Central memory CD8-positive, alpha-beta T cell (primary cell): ENCODE results near the gene THPO.

Experiments
- ATAC-seq: fragments of 150-1000 bp; cut with Tn5 transposase; replicated peaks from 2 replicates; pipeline ENCODE4 v1.10.0; 2022; ENCODE audit warnings: mild to moderate bottlenecking, moderate FRiP score, moderate number of reproducible peaks; ENCODE audit not compliant: poor library complexity, severe bottlenecking; ENCODE audit errors: extremely low read depth
- DNase-seq, 2 donors: peaks; one replicate each; pipeline ENCODE4 v3.0.0; 2021; ENCODE audit warnings: low spot score in 2 of 2
- H3K27ac Mint-ChIP-seq: one replicate; pipeline ENCODE4 v1.8.0; 2022; ENCODE audit warnings: low read depth, mild to moderate bottlenecking, moderate library complexity, mixed read lengths
- H3K27me3 Mint-ChIP-seq: one replicate; pipeline ENCODE4 v1.8.0; 2022; ENCODE audit warnings: mixed read lengths
- H3K36me3 Mint-ChIP-seq: one replicate; pipeline ENCODE4 v1.8.0; 2022; ENCODE audit warnings: mild to moderate bottlenecking, moderate library complexity, mixed read lengths; ENCODE audit not compliant: insufficient read depth
- H3K4me1 Mint-ChIP-seq: one replicate; pipeline ENCODE4 v1.8.0; 2022; ENCODE audit warnings: mixed read lengths
- H3K4me3 Mint-ChIP-seq: one replicate; pipeline ENCODE4 v1.8.0; 2022; ENCODE audit warnings: mild to moderate bottlenecking, moderate library complexity, mixed read lengths
- H3K9me3 Mint-ChIP-seq: one replicate; pipeline ENCODE4 v1.8.0; 2022; ENCODE audit warnings: mixed read lengths

The THPO gene

GRCh38 chr3:184377882-184378445 lies at the start of gene THPO:
Gene THPO (minus strand): TSS chr3:184378207. CDS start chr3:184376259, 1,948 bp downstream.
- Mint-ChIP-seq H3K27me3 (peaks cover 68% of the 10 kb centered on the region), H3K4me1 (no peaks in the 10 kb centered on the region), H3K36me3 (peaks cover 2% of the 10 kb centered on the region), H3K9me3 (no peaks in the 10 kb centered on the region), H3K4me3 (peak within 1 kb of the TSS; percentile 67), H3K27ac (no peak within 1 kb of the TSS)
- DNase-seq, result no peak
- no peak for ATAC-seq

GRCh38 chr3:184426691-184427141 lies 48.7 kb upstream of the THPO start:
- no peaks in the 10 kb centered on the region for H3K36me3 Mint-ChIP-seq
- ATAC-seq (no peak), DNase-seq (no peak)
- no peaks in the 10 kb centered on the region for H3K9me3 Mint-ChIP-seq
- H3K27me3 Mint-ChIP-seq, result peaks cover 55% of the 10 kb centered on the region
- no peak overlapping the region for H3K27ac Mint-ChIP-seq
- no peak overlapping the region for H3K4me3 Mint-ChIP-seq
- no peaks in the 10 kb centered on the region for H3K4me1 Mint-ChIP-seq

- no peaks in the 10 kb centered on the region for H3K36me3 Mint-ChIP-seq
- H3K27me3 Mint-ChIP-seq, result peaks cover 44% of the 10 kb centered on the region
- H3K4me3 Mint-ChIP-seq, result no peak overlapping the region
- H3K9me3 Mint-ChIP-seq, result no peaks in the 10 kb centered on the region
- ATAC-seq (no peak), DNase-seq (no peak)
- H3K4me1 Mint-ChIP-seq, result no peaks in the 10 kb centered on the region
- no peak overlapping the region for H3K27ac Mint-ChIP-seq
Measured at GRCh38 chr3:184423561-184423960, 45.6 kb upstream of the THPO start.

GRCh38 chr3:184419171-184419570 lies 41.2 kb upstream of the THPO start:
- H3K27ac Mint-ChIP-seq, result no peak overlapping the region

GRCh38 chr3:184417619-184418327 lies 39.8 kb upstream of the THPO start:
- H3K27me3 Mint-ChIP-seq, result peaks cover 5% of the 10 kb centered on the region
- DNase-seq (peak; percentile 34 to 54), ATAC-seq (peak; percentile 88)
- H3K27ac Mint-ChIP-seq, result no peak overlapping the region
- no peak overlapping the region for H3K4me3 Mint-ChIP-seq
- H3K9me3 Mint-ChIP-seq, result no peaks in the 10 kb centered on the region
- H3K36me3 Mint-ChIP-seq, result peaks cover 1% of the 10 kb centered on the region
- H3K4me1 Mint-ChIP-seq, result no peaks in the 10 kb centered on the region

More at GRCh38 chr3:184419171-184419570, 41.2 kb upstream of the THPO start:
- DNase-seq (no peak), ATAC-seq (no peak)
- H3K27me3 Mint-ChIP-seq, result peaks cover 18% of the 10 kb centered on the region
- H3K36me3 Mint-ChIP-seq, result peaks cover 1% of the 10 kb centered on the region
- no peaks in the 10 kb centered on the region for H3K9me3 Mint-ChIP-seq
- H3K4me1 Mint-ChIP-seq, result no peaks in the 10 kb centered on the region
- no peak overlapping the region for H3K4me3 Mint-ChIP-seq

- H3K36me3 Mint-ChIP-seq, result peaks cover 1% of the 10 kb centered on the region
- H3K27me3 Mint-ChIP-seq, result peaks cover 15% of the 10 kb centered on the region
- H3K4me1 Mint-ChIP-seq, result no peaks in the 10 kb centered on the region
- H3K4me3 Mint-ChIP-seq, result no peak overlapping the region
- ATAC-seq, result no peak
- DNase-seq, result no peak
- no peak overlapping the region for H3K27ac Mint-ChIP-seq
- no peaks in the 10 kb centered on the region for H3K9me3 Mint-ChIP-seq
Measured at GRCh38 chr3:184415203-184415490, 37.1 kb upstream of the THPO start.

- DNase-seq (no peak), ATAC-seq (no peak)
- H3K36me3 Mint-ChIP-seq, result peaks cover 1% of the 10 kb centered on the region
- no peaks in the 10 kb centered on the region for H3K4me1 Mint-ChIP-seq
- no peak overlapping the region for H3K4me3 Mint-ChIP-seq
- H3K9me3 Mint-ChIP-seq, result no peaks in the 10 kb centered on the region
- no peak overlapping the region for H3K27ac Mint-ChIP-seq
- peaks cover 18% of the 10 kb centered on the region for H3K27me3 Mint-ChIP-seq
Measured at GRCh38 chr3:184414418-184415202, 36.6 kb upstream of the THPO start.

GRCh38 chr3:184409946-184410500 lies 32.0 kb upstream of the THPO start:
- peaks cover 31% of the 10 kb centered on the region for H3K27me3 Mint-ChIP-seq
- H3K4me3 Mint-ChIP-seq, result no peak overlapping the region
- H3K9me3 Mint-ChIP-seq, result no peaks in the 10 kb centered on the region
- H3K36me3 Mint-ChIP-seq, result no peaks in the 10 kb centered on the region
- no peak overlapping the region for H3K27ac Mint-ChIP-seq
- no peaks in the 10 kb centered on the region for H3K4me1 Mint-ChIP-seq
- ATAC-seq (no peak), DNase-seq (no peak)

DNA sequence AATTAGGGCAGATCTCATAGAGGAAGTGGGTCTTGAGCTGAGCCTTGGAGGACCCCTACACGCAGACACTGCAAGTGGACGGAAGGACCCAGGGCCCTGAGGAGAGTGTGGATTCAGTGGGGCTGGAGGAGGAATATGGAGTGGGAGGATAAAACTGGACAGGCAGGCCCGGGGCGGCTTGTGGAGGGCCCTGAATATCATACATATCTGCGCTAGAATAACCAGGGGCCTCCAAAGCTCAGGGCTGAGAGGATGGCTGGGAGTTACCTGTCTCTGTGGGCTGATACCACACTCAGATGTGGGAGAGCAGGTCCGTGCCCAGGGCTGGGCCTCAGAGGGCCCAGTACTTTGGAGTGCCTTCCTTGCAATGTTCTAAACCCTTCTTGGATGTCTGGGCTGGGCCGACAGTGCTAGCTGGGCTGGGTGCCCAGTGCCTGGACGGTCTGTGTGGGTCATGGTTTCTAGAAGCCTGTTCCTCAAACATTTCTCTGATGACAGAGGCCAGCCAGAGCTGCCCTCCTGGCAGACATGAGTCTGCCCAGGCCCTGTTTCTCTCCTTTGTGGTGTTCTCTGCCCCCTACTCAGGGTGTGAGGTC lies 31.4 kb upstream of the THPO start:
- Mint-ChIP-seq H3K9me3 (no peaks in the 10 kb centered on the region), H3K36me3 (no peaks in the 10 kb centered on the region), H3K27me3 (peaks cover 33% of the 10 kb centered on the region), H3K4me1 (no peaks in the 10 kb centered on the region), H3K27ac (no peak overlapping the region), H3K4me3 (no peak overlapping the region)
- ATAC-seq, result no peak
- DNase-seq, result no peak

DNA sequence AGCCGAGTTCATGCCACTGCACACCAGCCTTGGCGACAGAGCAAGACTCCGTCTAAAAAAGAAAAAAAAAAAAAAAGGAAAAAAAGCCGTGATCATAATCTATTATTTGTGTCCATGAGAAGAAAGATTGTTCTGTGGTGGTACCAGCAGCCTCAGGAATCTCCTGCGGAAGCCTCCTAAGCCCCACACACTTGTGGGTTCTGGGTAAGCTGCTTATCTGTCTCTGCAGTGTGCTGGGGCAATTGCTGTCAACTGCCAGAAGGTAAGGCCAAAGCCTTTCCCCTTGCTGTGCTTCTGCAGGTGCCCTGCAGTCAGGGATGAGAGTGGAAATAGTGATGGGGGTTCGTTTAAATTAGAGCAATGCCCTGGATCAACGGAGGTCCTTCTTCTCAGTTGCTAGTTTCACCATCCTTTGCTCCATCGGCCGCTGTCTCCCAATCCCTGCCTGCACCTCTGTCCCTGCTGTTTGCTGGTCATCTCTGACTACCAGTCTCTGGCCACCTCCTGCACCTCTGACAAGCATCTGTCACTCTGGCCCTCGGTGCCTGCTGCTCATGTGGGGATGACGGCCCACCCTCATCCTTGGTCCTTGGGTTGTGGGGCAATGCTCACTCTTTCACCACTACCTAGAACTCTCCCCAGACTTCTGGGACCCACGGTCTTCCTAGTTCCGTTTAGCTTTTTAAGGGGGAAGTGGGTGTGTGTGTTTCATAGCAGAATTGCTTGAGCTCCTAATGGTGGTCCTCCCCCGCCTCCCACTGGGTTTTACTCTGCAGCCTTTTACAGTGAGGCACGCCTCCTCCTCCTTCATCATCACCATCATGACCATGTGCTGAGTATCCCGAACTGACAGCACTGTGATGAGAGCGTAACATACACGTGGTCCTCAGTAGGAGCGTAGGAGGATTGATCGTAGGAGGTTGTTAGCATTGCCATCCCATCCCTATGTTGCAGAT lies 27.3 kb upstream of the THPO start:
- DNase-seq, result no peak
- Mint-ChIP-seq H3K27me3 (peaks cover 54% of the 10 kb centered on the region), H3K4me3 (no peak overlapping the region), H3K9me3 (no peaks in the 10 kb centered on the region), H3K36me3 (peaks cover 5% of the 10 kb centered on the region), H3K4me1 (no peaks in the 10 kb centered on the region), H3K27ac (no peak overlapping the region)
- no peak for ATAC-seq

DNA sequence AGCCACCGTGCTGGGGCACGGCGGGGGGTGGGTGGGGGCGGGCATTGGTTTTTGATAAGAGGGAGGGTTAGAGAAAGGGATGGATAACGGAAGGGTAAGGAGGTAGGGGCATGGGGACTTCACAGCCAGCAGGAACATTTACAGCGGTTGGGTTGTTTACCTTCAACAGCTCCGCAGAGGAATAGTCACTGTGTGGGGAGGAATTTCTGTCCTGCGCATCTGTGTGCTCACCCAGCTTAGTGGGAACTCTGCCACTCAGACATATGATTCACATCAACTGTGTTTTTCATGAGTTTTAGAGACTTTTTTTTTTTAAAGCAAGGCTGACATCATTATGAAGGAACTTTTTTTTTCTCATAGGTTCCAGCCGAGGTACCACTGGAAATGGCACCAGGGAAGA lies 21.4 kb upstream of the THPO start:
- Mint-ChIP-seq H3K36me3 (peaks cover 5% of the 10 kb centered on the region), H3K27ac (no peak overlapping the region), H3K27me3 (peaks cover 59% of the 10 kb centered on the region), H3K9me3 (no peaks in the 10 kb centered on the region), H3K4me3 (no peak overlapping the region), H3K4me1 (no peaks in the 10 kb centered on the region)
- DNase-seq (no peak), ATAC-seq (no peak)

DNA sequence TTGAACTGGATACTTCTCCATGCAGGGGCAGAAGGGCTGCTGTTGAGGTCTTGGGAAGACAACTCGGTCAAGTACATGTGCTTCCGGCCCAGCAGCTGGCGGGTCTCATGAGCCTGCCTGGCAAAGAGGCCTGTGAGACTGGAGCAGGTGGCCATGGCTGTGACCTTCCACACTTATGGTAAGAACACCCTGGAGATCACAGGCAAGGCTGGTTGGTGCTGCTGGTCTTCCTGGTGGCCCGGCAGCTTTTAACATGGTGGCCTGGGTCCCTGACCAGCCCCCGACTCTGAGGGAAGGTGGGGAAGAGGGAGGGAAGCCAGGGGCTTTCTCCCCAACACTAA lies 17.3 kb upstream of the THPO start:
- no peak for ATAC-seq
- Mint-ChIP-seq H3K27me3 (peaks cover 44% of the 10 kb centered on the region), H3K4me3 (no peak overlapping the region), H3K9me3 (no peaks in the 10 kb centered on the region), H3K36me3 (no peaks in the 10 kb centered on the region), H3K4me1 (no peaks in the 10 kb centered on the region), H3K27ac (no peak overlapping the region)
- DNase-seq, result no peak
